SU-DHL-6 (cell line): ENCODE results near the gene XIRP2.

Experiments
- H2AFZ ChIP-seq: fragments of 200-600 bp; sonication (generic); 2 replicates; pipeline ENCODE4 v1.6.1; 2014; ENCODE audit warnings: low read depth, mild to moderate bottlenecking, moderate library complexity, mixed read lengths, antibody characterized with exemption, low read length; ENCODE audit not compliant: severe bottlenecking
- H3F3A ChIP-seq: fragments of 200-600 bp; shearing (Covaris generic); 2 replicates; pipeline ENCODE4 v1.6.0; 2016; ENCODE audit warnings: antibody characterized with exemption, mild to moderate bottlenecking; ENCODE audit not compliant: insufficient read depth
- H3K27ac ChIP-seq: fragments of 200-600 bp; sonication (generic); 2 replicates; pipeline ENCODE4 v1.5.1; 2016; ENCODE audit warnings: low read depth, mild to moderate bottlenecking, low read length, moderate library complexity, mixed read lengths
- H3K27me3 ChIP-seq: fragments of 200-600 bp; sonication (generic), shearing (Covaris generic); 2 replicates; pipeline ENCODE4 v1.6.0; 2014; ENCODE audit warnings: mild to moderate bottlenecking, low read length
- H3K36me3 ChIP-seq: fragments of 200-600 bp; sonication (generic); 2 replicates; pipeline ENCODE4 v1.6.1; 2014; ENCODE audit warnings: mild to moderate bottlenecking, low read length, mixed read lengths
- H3K4me2 ChIP-seq: fragments of 300-600, 200-600 bp; shearing (Covaris generic), sonication (generic); 2 replicates; pipeline ENCODE4 v1.6.0; 2014; ENCODE audit warnings: low read length, low read depth, mild to moderate bottlenecking; ENCODE audit not compliant: poor library complexity, severe bottlenecking
- H3K4me3 ChIP-seq: fragments of 200-600 bp; sonication (generic); 2 replicates; pipeline ENCODE4 v1.5.1; 2014; ENCODE audit warnings: antibody characterized with exemption, low read length, mild to moderate bottlenecking, mixed read lengths; ENCODE audit not compliant: insufficient read depth, poor library complexity, severe bottlenecking
- H3K79me2 ChIP-seq: fragments of 200-600 bp; sonication (generic); 2 replicates; pipeline ENCODE4 v1.6.1; 2014; ENCODE audit warnings: mild to moderate bottlenecking, low read length, moderate library complexity; ENCODE audit not compliant: insufficient read depth
- H3K9ac ChIP-seq: fragments of 200-600 bp; sonication (generic); 2 replicates; pipeline ENCODE4 v1.7.0; 2014; ENCODE audit warnings: mild to moderate bottlenecking, low read length
- H3K9me2 ChIP-seq: fragments of 200-600 bp; sonication (generic); replicated peaks from 2 replicates; pipeline ENCODE4 v1.6.1; 2014; ENCODE audit warnings: low read length; ENCODE audit not compliant: insufficient read depth
- H3K9me3 ChIP-seq: fragments of 200-600 bp; sonication (generic); 2 replicates; pipeline ENCODE4 v1.6.1; 2014; ENCODE audit warnings: low read length, mixed read lengths; ENCODE audit not compliant: insufficient read depth
- H4K20me1 ChIP-seq: fragments of 200-600 bp; sonication (generic); 2 replicates; pipeline ENCODE4 v1.6.1; 2014; ENCODE audit warnings: low read depth, mild to moderate bottlenecking, antibody characterized with exemption, low read length, moderate library complexity, mixed read lengths
- CTCF ChIP-seq: fragments of 200-600 bp; sonication (generic); IDR thresholded peaks from one replicate; pipeline ENCODE4 v1.5.1; 2017; ENCODE audit warnings: antibody characterized with exemption, mild to moderate bottlenecking, low read length, moderate library complexity; ENCODE audit not compliant: insufficient read depth, poor library complexity, severe bottlenecking
- EZH2phosphoT487 ChIP-seq: fragments of 200-600 bp; sonication (generic), shearing (Covaris generic); conservative IDR thresholded peaks from 2 replicates; pipeline ENCODE4 v1.6.1; 2018; ENCODE audit warnings: mild to moderate bottlenecking, antibody characterized with exemption, low read length, moderate library complexity, mixed read lengths

The XIRP2 gene

GRCh38 chr2:167187978-167188967 lies 300.0 kb downstream of the XIRP2 start:
- Histone ChIP-seq H2AFZ (no peak overlapping the region), H3K9me3 (no peaks in the 10 kb centered on the region), H3K4me2 (no peak overlapping the region), H3K9me2 (no peaks in the 10 kb centered on the region), H4K20me1 (no peaks in the 10 kb centered on the region), H3K36me3 (no peaks in the 10 kb centered on the region), H3K79me2 (no peaks in the 10 kb centered on the region), H3K4me3 (no peak overlapping the region), H3K27me3 (no peaks in the 10 kb centered on the region), H3K9ac (no peak overlapping the region), H3F3A (no peaks in the 10 kb centered on the region), H3K27ac (no peak overlapping the region)
- TF ChIP-seq EZH2phosphoT487, result no peak
- no peak for TF ChIP-seq CTCF

GRCh38 chr2:167190053-167190452 lies 301.8 kb downstream of the XIRP2 start:
- TF ChIP-seq CTCF, result no peak
- TF ChIP-seq EZH2phosphoT487, result no peak
- Histone ChIP-seq H3K36me3 (no peaks in the 10 kb centered on the region), H2AFZ (no peak overlapping the region), H4K20me1 (no peaks in the 10 kb centered on the region), H3K4me2 (no peak overlapping the region), H3K9me3 (no peaks in the 10 kb centered on the region), H3K27ac (no peak overlapping the region), H3K79me2 (no peaks in the 10 kb centered on the region), H3K4me3 (no peak overlapping the region), H3F3A (no peaks in the 10 kb centered on the region), H3K27me3 (no peaks in the 10 kb centered on the region), H3K9ac (no peak overlapping the region), H3K9me2 (no peaks in the 10 kb centered on the region)

- H3F3A ChIP-seq, result no peaks in the 10 kb centered on the region
- no peak overlapping the region for H3K4me2 ChIP-seq
- no peak overlapping the region for H3K4me3 ChIP-seq
- H3K27me3 ChIP-seq, result no peaks in the 10 kb centered on the region
- H3K9me2 ChIP-seq, result no peaks in the 10 kb centered on the region
- TF ChIP-seq EZH2phosphoT487 (no peak), CTCF (no peak)
- H2AFZ ChIP-seq, result no peak overlapping the region
- no peaks in the 10 kb centered on the region for H3K36me3 ChIP-seq
- H3K79me2 ChIP-seq, result no peaks in the 10 kb centered on the region
- H3K9ac ChIP-seq, result no peak overlapping the region
- no peaks in the 10 kb centered on the region for H3K9me3 ChIP-seq
- H3K27ac ChIP-seq, result no peak overlapping the region
- no peaks in the 10 kb centered on the region for H4K20me1 ChIP-seq
Observed at GRCh38 chr2:167191588-167191987, 303.3 kb downstream of the XIRP2 start.
